GM12878 (cell line): ENCODE measurements around the gene GALNT11. TPM values are rescaled to one million over a fixed set of nuclear protein-coding genes. Genes with fewer than 3 reads are reported as not detected.

Experiments
- ATAC-seq: fragments of 200-7000 bp; cut with Tn5 transposase; 3 replicates; pipeline ENCODE4 v1.9.1; 2020; ENCODE audit warnings: mild to moderate bottlenecking, moderate library complexity
- BruUV-seq: library from RNA; stranded (reverse); fragments of 400-500 nt; replicated peaks from 2 replicates; lab custom pipeline; 2021; lab: Mats Ljungman, UMichigan
- CTCF ChIA-PET: fragments of 300-600 bp; sonication (Branson Sonifier 250); formaldehyde crosslinking; extraction: SDS; loops from one replicate; lab custom pipeline; 2021; ENCODE audit warnings: inconsistent platforms; lab: Yijun Ruan, JAX
- POLR2A ChIA-PET: fragments of 350-600 bp; formaldehyde crosslinking; extraction: SDS; loops from one replicate; lab custom pipeline; 2021; ENCODE audit warnings: inconsistent platforms; lab: Charles Lee
- RAD21 ChIA-PET: fragments of 300-600 bp; sonication (Branson Sonifier 250); formaldehyde crosslinking; loops from one replicate; lab custom pipeline; 2023; ENCODE audit warnings: antibody characterized with exemption; ENCODE audit not compliant: unreplicated experiment; lab: Charles Lee
- SMC1A ChIA-PET: fragments of 300-600 bp; sonication (Branson Sonifier 250); formaldehyde crosslinking; loops from one replicate; lab custom pipeline; 2023; ENCODE audit not compliant: unreplicated experiment, uncharacterized antibody; lab: Charles Lee
- DNase-seq: peaks from one replicate; pipeline ENCODE4 v3.0.0-alpha.2; 2011; ENCODE audit warnings: low read depth, low spot score
- FAIRE-seq: peaks from 3 replicates; lab custom pipeline; 2011; peaks lifted over from hg19 to GRCh38; lab: Jason Lieb, UNC
- H2AFZ ChIP-seq: 2 replicates; pipeline ENCODE4 v1.6.0; 2011; ENCODE audit warnings: low read depth, low read length, control low read depth; ENCODE audit not compliant: control insufficient read depth
- H3K27ac ChIP-seq: 2 replicates; pipeline ENCODE4 v1.5.1; 2011; ENCODE audit warnings: control low read depth; ENCODE audit not compliant: control insufficient read depth, insufficient read depth
- H3K27me3 ChIP-seq, 2 experiments: replicated peaks in 1 of 2; 2 replicates each; pipeline versions ENCODE4 v1.6.0 to v1.6.1; 2011; ENCODE audit warnings: low read length in 1 of 2; ENCODE audit not compliant: control insufficient read depth in 2 of 2, insufficient read depth in 2 of 2
- H3K36me3 ChIP-seq, 2 experiments: 2 replicates each; pipeline ENCODE4 v1.5.1; 2011; ENCODE audit warnings: low read length in 1 of 2; ENCODE audit not compliant: control insufficient read depth in 2 of 2, insufficient read depth in 2 of 2
- H3K4me1 ChIP-seq: 2 replicates; pipeline ENCODE4 v1.6.1; 2011; ENCODE audit warnings: mild to moderate bottlenecking, low read length, moderate library complexity, mixed read lengths; ENCODE audit not compliant: control insufficient read depth, insufficient read depth
- H3K4me2 ChIP-seq: 2 replicates; pipeline ENCODE4 v1.6.0; 2011; ENCODE audit warnings: control low read depth; ENCODE audit not compliant: control insufficient read depth, insufficient read depth
- H3K4me3 ChIP-seq: fragments of 200-600 bp; sonication (generic); 2 replicates; pipeline ENCODE4 v1.5.1; 2016
- H3K79me2 ChIP-seq: 2 replicates; pipeline ENCODE4 v1.6.0; 2011; ENCODE audit warnings: low read length; ENCODE audit not compliant: control insufficient read depth, insufficient read depth
- H3K9ac ChIP-seq: 2 replicates; pipeline ENCODE4 v1.8.0; 2011; ENCODE audit warnings: low read length, control low read depth, mixed read lengths; ENCODE audit not compliant: control insufficient read depth, insufficient read depth
- H3K9me3 ChIP-seq: replicated peaks from 3 replicates; pipeline ENCODE4 v1.5.1; 2011; ENCODE audit warnings: mild to moderate bottlenecking, low read length; ENCODE audit not compliant: control insufficient read depth, insufficient read depth
- H4K20me1 ChIP-seq: 2 replicates; pipeline ENCODE4 v1.6.0; 2011; ENCODE audit not compliant: control insufficient read depth, insufficient read depth
- ATF2 ChIP-seq: IDR thresholded peaks from 2 replicates; pipeline ENCODE4 v1.6.1; 2012; ENCODE audit warnings: low read length, inconsistent platforms
- HDAC6 ChIP-seq: fragments of 200-600 bp; sonication (generic); IDR thresholded peaks from one replicate; pipeline ENCODE4 v1.8.0; 2017; ENCODE audit warnings: antibody characterized with exemption; ENCODE audit not compliant: unreplicated experiment
- HSF1 ChIP-seq: fragments of 150-350 bp; IDR thresholded peaks from 2 replicates; pipeline ENCODE4 v1.6.1; 2014; ENCODE audit warnings: mild to moderate bottlenecking, low read depth, low read length
- MAX ChIP-seq: IDR thresholded peaks from 2 replicates; pipeline ENCODE4 v1.6.1; 2012; ENCODE audit warnings: low read depth, low read length, improper control_type of control experiment
- MEF2A ChIP-seq: IDR thresholded peaks from 2 replicates; pipeline ENCODE4 v1.6.1; 2011; ENCODE audit warnings: low read depth, mild to moderate bottlenecking, low read length, moderate library complexity; ENCODE audit not compliant: insufficient read depth
- MYC ChIP-seq: IDR thresholded peaks from 2 replicates; pipeline ENCODE4 v1.6.1; 2011; ENCODE audit warnings: mild to moderate bottlenecking, low read length, moderate library complexity, inconsistent platforms; ENCODE audit not compliant: insufficient read depth, insufficient replicate concordance, insufficient read length, severe bottlenecking
- REST ChIP-seq: IDR thresholded peaks from 2 replicates; pipeline ENCODE4 v1.6.1; 2012; ENCODE audit warnings: mild to moderate bottlenecking, low read depth, low read length
- WGBS: methylation state at CpG from one replicate; pipeline ENCODE4 v1.1.6; 2016; ENCODE audit warnings: low lambda C conversion rate; ENCODE audit not compliant: insufficient replicate concordance, insufficient coverage; ENCODE audit errors: missing lambda C conversion rate; 5-methylcytosine and 5-hydroxymethylcytosine counted together
- in situ Hi-C: fragments of 300-500 bp; cut with MboI; formaldehyde crosslinking; loops from 9 replicates; pipeline ENCODE4 v1.14.3; 2018; ENCODE audit warnings: mixed read lengths
- intact Hi-C: fragments of 100-400 bp; cut with micrococcal nuclease; formaldehyde crosslinking; loops from one replicate; pipeline ENCODE4 v1.14.2; 2022; ENCODE audit not compliant: unreplicated experiment
- polyA plus RNA-seq, 11 experiments: library from polyadenylated mRNA; depleted of rRNA in 4 of 11; unstranded in 6 of 11; stranded (reverse) in 5 of 11; fragments of >200 nt; fragmentation: Nextera tagmentation in 4 of 11; fragmentation: Illumina TruSeq in 1 of 11; extraction: Ambion mirVana in 4 of 11; extraction: Trizol in 1 of 11; gene quantifications; 1 replicate in 1 of 11; 2 replicates in 10 of 11; pipeline versions ENCODE4 v1.2.1 to v1.2.3, GENCODE V29; 2011 to 2016; ENCODE audit warnings: inconsistent platforms in 2 of 11, missing spikeins in 2 of 11, low read depth in 1 of 11
- total RNA-seq, 4 experiments: library from RNA; depleted of rRNA in 3 of 4; stranded (reverse); fragments of >200 nt in 3 of 4; fragmentation: Illumina TruSeq in 1 of 4; extraction: Trizol in 1 of 4; gene quantifications; 2 replicates each; pipeline versions ENCODE4 v1.2.1 to v1.2.3, GENCODE V29; 2013 to 2021

The GALNT11 gene
- total and polyA plus RNA-seq, 10 of the 15 experiments (the other 5 are each of a cell fraction or from before 2014, with no cell fraction given): 2.0 to 9.5 (median 6.4) TPM

GRCh38 chr7:152148706-152149105, 123.2 kb downstream of the GALNT11 start:
- Histone ChIP-seq H3K79me2 (no peaks in the 10 kb centered on the region), H3K9ac (no peak overlapping the region), H3K4me2 (no peak overlapping the region)
- intact Hi-C loops: no loop called here
- TF ChIP-seq HSF1 (no peak), MAX (no peak), ATF2 (no peak), MYC (no peak), REST (peak; percentile 19; the same call in 1 of the 2 replicates), MEF2A (no peak), HDAC6 (no peak)
- TF ChIP-seq, all 136 proteins: peak for 1
- ChIA-PET CTCF (interaction anchor here (1.2 to 1.6 kb wide), 2 partner anchors 9 to 12 kb away, joined by 3 read pairs; no protein-coding TSS in a partner anchor), SMC1A (interaction anchor here (1.0 to 1.5 kb wide), 2 partner anchors 13 to 558 kb away, joined by 4 to 5 read pairs; no protein-coding TSS in a partner anchor), RAD21 (no interaction called here), POLR2A (no interaction called here)
- no peaks in the 10 kb centered on the region for H3K4me1 ChIP-seq
- BruUV-seq: no TSS peak
- DNase-seq (no peak), ATAC-seq (no peak), FAIRE-seq (no peak)
- 99% methylated on average over 5 of the region's 5 CpGs for WGBS
- H3K9me3 ChIP-seq: no peaks in the 10 kb centered on the region
- H2AFZ ChIP-seq: no peak overlapping the region
- H3K27me3 ChIP-seq: no peaks in the 10 kb centered on the region
- H4K20me1 ChIP-seq: no peaks in the 10 kb centered on the region
- H3K27ac ChIP-seq: no peak overlapping the region
- peaks cover 21 to 66% of the 10 kb centered on the region in 2 experiments for H3K36me3 ChIP-seq
- in situ Hi-C loops: no loop called here
- H3K4me3 ChIP-seq: no peak overlapping the region
